HEK293 (cell line): ENCODE results near the gene AK9.

Source experiments
- ZNF248 ChIP-seq: fragments of 450-650 bp; formaldehyde crosslinking; IDR thresholded peaks from 2 replicates; pipeline ENCODE4 v1.5.1; 2017; ENCODE audit warnings: missing biosample characterization, missing genetic modification characterization
- TF ChIP-seq, protein P1 (sequence below): fragments of 450-650 bp; formaldehyde crosslinking; IDR thresholded peaks from 2 replicates; pipeline ENCODE4 v1.5.1; 2016; ENCODE audit warnings: missing biosample characterization, missing genetic modification characterization

DNA sequence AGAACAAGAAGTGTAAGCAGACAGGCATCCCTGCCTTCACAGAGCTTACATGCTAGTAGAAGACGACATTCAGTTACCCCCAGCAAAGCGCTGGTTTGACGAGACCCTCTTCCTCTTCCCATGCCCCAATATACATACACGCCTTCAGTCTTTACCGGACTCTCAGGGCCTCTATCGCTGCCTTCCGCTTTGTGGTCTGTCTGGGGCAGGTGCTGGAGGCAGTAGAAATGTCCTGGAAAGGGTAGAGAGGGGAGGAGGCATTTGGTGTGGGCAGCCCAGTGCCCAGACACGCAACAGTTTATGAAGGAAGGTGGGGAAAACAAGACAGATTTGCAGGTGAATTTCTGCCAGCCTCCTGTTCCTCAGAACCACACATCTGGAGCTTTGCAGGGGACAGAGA lies 244.5 kb downstream of the AK9 start:
- TF ChIP-seq, protein P1, sequence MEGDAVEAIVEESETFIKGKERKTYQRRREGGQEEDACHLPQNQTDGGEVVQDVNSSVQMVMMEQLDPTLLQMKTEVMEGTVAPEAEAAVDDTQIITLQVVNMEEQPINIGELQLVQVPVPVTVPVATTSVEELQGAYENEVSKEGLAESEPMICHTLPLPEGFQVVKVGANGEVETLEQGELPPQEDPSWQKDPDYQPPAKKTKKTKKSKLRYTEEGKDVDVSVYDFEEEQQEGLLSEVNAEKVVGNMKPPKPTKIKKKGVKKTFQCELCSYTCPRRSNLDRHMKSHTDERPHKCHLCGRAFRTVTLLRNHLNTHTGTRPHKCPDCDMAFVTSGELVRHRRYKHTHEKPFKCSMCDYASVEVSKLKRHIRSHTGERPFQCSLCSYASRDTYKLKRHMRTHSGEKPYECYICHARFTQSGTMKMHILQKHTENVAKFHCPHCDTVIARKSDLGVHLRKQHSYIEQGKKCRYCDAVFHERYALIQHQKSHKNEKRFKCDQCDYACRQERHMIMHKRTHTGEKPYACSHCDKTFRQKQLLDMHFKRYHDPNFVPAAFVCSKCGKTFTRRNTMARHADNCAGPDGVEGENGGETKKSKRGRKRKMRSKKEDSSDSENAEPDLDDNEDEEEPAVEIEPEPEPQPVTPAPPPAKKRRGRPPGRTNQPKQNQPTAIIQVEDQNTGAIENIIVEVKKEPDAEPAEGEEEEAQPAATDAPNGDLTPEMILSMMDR (tag by site-specific recombination), result no peak
- TF ChIP-seq ZNF248 (tag by site-specific recombination), result no peak
